Measurements from ENCODE around the gene VIM.

VIM gene

DNA sequence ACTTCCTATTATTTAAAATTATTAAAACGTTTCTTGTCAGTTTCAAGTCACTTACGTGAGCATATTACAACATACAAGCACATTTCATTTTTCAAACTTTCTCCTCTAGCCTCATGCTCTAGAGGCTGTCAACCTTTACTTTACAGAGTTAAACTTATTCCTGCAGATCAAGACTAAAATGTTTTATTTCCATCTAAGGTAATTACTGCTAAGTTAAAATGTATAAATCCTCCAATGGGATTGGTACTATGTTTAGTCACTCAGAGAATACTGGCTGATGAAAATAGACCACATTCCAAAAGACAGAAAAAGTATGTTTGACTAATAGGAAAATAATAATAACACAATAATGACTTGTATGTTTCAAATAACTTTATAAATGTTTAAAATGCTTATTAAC, 18.2 kb upstream of the VIM start:
- no peak for DNase-seq (ENCODE audit: low read depth, low spot score)

DNA sequence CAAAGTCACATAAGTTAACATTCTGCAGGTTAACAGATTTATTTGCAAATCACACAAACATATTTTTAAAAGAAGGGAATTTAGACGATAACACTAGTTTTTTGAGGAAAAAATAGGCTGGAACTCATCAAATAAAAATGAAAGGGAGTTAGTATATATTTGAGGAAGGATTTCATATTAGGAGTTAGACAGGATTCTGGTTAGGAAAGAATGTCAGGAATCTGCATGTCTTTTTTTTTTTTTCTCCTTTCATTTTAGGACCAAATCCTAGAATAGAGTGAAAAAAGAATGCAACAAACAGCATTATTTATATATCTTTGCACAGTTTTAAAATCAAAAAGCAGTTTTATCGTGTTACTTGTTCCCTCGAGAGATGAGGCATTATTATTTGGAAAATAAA, 17.7 kb upstream of the VIM start:
- no peak for DNase-seq (ENCODE audit: low read depth, low spot score)

DNA sequence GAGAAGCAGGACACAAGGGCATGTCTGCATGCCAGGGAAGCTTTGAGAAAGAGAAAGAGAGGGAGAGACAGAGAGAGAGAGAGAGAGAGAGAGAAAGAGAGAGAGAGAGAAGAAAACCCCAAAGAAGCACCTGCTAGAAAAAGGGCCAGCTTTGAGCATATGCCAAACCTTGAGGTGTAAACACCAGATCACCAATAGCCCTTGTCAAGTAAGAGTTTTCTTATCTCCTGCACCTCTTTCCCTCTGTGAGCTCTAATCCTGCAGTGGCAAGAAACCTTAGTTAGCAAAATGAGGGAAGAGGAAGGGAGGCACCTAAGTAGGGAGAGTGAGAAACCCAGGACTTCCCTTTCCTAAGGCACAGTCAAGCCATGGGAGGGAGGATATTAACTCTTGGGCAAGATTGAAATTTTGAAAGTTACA, 15.2 kb upstream of the VIM start:
- DNase-seq (ENCODE audit: low read depth, low spot score) = no peak

DNA sequence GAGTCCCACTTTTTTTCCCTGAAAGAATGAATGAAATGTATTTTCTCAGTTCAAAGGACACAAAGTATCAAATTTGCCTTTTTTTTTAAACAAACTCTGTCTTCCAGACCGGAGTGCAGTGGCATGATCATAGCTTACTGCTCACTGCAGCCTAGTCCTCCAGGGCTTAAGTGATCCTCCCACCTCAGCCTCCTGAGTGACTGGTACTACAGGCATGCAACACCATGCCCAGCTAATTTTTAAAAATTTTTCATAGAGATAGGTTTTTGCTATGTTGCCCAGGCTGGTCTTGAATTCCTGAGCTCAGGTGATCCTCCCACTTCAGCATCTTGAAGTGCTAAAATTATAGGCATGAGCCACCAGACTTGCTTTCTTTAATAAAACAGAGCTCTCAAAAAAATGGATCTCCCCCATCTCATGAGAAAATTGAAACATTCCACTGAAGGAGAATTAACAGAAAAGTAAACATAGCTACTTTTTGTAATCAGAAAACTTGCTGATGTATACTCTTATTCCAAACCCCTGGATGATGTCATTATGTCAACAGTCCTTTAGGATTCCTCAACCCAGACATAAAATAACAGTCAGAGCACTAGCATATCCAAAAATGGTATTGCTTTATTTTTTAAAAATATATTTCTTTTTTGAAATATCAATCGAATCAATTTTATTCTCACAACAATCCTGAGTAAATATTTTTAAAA, 14.2 kb upstream of the VIM start:
- DNase-seq (ENCODE audit: low read depth, low spot score) = no peak

DNA sequence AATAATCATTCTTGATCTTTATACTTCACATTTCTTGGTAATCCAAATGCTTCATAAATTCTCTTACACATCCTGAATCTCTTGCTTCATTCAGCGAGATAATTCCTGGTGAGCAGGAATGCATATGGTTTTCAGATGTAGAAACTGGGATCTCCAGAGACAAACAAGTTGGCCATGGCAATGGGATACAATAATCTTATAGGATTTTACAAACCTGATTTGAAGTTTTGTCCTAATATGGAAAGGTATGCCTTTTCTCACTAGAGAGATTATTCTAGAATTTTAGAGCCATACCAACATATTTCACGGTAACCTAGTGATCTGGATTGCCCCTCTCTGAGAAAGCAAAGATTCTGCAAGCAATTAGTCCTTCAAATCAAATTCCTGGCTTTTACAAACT, 13.5 kb upstream of the VIM start:
- DNase-seq (ENCODE audit: low read depth, low spot score) = no peak

DNA sequence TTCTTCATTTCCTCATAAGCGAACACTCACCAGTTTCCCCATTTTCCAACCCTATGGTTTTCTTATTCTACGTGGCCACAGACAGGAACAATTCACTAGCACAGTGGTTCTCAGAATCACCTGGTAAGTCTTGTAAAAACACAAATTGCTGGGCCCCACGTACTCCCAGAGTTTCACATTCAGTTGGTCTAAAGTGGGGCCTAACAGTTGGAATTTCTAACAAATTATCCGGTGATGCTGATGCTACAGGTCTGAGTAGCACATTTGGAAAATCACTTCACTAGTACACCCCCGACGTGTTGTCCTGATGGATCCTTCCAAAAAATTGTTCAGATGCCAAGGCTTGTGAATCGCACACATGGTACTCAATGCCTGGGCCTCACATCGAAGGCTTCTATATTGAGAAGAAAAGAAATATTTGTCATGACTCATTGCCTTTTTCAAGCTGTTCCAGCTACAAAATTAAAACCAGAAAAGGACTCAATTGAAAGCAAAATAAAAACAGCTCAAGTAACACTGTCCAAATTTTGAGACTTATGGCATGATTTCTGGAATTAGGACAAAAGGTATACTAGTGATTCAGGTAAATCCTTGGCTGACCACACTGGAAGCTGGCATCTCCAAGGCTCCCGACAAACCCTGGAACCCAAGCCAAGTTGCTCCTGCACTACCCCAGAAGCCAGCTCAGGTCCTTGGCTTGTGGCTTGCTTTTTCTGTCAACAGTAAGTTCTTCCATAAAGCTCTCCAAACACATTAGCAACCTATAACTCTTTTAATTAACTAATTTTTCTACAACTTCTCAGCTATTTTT, 12.9 kb upstream of the VIM start:
- DNase-seq (ENCODE audit: low read depth, low spot score) = peak; percentile 79

DNA sequence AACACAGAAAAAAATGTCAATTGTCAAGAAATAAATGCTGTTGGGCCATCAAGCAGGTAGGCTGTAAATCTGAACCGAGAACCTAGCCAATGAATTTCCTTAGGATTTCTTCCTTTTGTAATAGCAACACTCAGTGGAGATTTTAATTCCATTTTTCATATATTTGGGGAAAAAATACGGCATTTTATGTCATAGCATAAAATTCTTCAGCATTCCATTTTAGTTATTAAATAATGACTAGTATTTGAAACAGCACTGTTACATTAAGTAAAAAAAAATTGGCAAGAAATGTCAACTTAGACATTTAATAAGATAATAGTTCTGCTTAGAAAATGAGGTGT, 12.3 kb upstream of the VIM start:
- no peak for DNase-seq (ENCODE audit: low read depth, low spot score)

DNA sequence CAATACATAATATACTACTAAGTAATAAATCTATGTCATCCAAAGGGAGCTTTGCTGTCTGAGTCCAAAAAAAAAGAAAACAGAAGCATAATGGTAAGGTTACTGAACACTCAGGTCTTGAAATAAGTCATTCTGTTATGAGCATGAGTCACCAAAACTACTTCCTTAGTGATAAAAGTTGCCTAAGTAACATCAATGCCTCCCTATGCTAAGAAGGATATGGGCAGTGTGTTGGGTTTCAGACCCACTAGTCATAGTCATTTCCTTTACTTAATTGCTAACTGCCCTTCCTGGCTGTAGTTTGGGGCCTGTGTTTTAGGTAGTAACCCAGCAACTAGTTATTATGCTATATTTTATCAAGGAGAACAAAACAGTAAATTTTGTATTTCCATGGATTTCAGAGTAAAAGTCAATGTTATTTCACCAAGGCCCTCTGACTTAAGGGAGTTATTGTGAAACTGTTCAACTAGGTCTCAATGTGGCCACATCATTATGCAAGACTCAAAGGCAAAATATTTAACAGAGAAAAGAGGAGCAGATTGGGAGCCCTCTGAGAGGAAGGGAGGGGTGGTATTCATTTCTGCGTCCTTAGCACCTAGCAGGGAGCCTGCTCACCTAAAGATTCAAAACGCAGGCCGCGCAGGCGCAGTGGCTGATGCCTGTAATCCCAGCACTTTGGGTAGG, 11.7 kb upstream of the VIM start:
- DNase-seq (ENCODE audit: low read depth, low spot score) = no peak

DNA sequence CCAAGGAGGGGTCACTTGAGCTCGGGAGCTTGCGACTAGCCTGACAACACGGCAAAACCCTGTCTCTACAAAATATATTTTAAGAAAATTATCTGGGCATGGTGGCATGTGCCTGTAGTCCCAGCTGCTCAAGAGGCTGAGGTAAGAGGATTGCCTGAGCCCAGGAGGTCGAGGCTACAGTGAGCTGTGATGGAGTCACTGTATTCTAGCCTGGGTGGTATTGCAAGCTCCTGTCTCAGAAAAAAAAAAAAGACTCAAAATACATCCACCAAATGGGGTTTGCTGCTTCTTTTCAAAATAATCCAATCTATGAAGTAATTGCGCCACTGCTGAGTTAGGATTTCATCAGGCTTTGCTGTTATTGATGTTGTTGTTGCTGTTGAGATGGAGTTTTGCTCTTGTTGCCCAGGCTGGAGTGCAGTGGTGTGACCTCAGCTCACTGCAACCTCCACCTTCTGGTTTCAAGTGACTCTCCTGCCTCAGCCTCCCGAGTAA, 11.1 kb upstream of the VIM start:
- DNase-seq (ENCODE audit: low read depth, low spot score) = no peak

DNA sequence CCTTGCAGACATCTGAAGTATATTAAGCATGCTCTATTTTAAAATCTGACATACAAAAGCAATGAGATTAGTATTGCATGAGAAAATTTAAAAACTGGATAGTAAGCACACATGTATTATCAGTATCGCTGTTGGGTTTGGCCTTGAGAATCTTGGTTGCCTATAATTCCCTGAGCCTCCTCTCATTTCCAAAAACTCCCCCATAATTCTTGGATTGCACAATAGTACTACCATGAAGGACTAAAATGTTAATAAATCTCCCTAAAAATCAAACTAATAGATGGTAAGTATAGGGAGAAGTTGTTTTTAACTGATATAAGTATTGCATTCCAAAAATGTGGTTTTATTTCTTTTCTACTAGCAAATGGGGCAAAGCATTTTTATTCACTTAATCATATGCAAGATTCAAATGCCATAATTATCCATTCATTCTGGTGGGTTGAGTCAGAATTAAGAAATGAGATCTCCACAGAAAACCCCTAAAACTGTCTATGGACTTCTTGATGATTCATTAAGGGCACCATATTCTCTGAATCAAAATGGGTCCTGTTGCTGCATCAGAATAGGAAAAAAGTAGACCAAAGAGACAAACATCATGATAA, 10.3 kb upstream of the VIM start:
- DNase-seq (ENCODE audit: low read depth, low spot score) = no peak

DNA sequence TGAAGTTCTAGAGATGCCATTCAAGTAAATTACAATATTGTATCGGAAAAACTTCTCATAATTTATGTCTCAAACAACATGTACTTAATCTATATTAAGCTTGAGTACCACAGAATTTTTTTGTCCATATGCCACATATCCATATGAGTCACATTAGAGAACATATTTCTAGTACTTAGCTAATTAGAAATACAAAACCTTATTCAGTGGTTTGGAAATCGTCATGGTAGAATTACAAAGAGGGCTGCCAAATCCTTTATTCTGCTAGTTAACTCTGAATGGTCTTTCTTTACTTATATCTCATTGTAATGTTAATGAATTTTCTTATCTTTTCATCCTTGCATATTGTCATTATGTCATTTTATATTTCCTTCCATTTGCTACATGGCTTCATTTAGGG, 9.0 kb upstream of the VIM start:
- DNase-seq (ENCODE audit: low read depth, low spot score) = no peak

DNA sequence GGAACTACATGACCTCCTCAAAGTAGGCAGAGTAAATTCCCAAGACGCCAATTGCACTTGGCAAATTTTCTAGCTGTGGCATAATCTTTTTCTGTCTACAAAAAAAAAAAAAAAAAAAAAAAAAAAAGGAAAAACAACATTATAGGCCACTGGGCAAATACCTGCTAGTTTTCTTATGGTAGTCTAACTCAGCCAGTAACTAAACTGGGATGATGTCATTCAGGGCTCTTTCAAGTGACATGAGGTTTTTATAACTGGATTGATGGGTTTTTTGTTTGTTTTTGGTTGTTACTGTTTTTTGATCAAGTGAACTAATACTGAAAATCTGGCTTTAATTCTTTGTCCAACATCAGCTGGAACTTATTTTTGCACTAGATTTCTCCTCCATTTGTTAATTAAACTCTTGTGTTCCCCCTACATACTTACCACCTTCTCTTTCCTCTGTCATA, 7.4 kb upstream of the VIM start:
- DNase-seq (ENCODE audit: low read depth, low spot score) = no peak

DNA sequence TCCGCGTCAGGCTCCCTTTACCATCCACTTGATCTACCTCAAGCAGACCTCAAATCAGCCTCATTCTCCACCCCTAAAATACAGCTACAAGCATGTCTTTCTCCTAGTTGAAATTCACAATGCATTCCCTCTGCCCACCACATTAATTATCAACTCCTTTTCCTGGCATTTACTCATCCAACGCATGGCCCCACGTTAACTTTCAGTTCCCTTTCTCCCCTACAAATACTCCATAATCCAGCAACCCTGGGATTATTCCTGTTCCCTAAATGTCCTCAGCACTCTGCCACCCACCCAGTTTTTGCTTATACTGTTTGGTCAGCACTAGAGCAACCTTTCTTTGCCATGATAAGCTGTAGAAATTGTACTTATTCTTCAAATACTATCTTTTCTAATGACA, 5.7 kb upstream of the VIM start:
- no peak for DNase-seq (ENCODE audit: low read depth, low spot score)

DNA sequence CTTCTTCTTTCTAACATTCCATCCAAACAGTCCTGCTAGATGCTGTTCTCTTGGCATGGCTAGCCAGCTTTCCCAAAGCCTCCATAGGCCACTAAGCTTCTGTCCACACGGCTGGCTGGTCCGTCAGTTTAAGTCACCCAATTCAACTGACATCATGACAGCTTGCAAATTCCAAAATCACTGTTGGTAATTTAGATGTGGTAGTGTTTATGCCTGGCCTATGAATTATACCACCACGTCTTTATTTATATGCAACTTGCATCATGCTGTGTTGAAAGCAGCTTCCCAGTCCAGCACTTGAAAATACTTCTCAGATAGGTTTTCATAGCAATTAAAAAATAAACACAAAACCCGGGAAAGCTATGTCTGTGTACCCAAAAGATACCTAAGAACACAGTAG, 2.2 kb upstream of the VIM start:
- no peak for DNase-seq (ENCODE audit: low read depth, low spot score)

DNA sequence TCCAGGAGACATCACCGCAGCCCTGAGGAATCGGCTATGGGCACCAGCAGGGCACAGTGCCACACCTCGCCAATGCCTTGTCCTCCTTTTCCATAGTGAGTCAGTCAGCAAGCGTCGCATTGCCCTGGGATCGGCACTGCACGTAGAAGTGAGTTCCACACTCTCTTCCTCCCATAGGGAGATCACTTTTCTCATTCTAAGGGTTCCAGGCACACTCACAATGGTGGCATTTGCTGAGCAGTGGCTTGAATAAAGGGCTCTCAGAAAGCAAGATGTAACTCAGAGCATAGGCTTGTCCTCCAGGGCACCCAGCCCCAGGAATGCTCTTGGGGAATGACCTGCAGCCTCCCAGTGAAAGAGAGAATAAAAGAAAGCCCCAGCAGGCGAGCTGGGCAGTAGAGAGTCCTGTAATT, 1.1 kb upstream of the VIM start:
- no peak for DNase-seq (ENCODE audit: low read depth, low spot score)

DNA sequence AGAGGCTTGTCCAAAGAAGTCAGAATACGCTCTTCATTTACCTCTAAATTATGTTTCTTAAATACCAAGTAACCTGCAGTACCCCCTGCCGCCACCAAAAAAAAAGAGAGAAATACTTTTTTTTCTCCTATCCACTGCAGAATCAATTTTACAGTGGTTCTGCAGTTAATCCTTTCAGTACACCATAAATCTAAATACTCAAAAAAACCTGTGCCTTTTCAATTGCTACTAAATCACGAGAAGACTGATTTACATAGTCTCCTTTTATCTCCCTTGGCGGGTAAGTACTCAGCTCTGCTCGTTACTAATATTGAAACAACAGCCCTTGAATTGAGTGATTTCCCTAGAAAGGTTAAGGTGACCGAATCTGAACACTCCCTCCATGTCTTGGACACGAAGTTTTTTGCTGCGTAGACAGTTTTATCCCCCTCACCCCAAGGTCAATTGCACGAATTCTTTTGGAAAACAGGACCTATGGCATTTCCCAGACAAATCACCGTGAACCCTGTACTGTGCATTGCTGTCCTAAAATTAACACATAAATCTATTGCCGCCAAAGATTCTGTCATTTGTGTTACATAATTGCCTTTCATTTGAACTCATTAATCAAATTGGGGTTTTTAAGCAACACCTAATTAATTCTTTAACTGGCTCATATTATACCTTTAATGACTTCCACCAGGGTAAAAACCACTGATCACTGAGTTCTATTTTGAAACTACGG, 512 bp upstream of the VIM start:
- DNase-seq (ENCODE audit: low read depth, low spot score) = no peak

DNA sequence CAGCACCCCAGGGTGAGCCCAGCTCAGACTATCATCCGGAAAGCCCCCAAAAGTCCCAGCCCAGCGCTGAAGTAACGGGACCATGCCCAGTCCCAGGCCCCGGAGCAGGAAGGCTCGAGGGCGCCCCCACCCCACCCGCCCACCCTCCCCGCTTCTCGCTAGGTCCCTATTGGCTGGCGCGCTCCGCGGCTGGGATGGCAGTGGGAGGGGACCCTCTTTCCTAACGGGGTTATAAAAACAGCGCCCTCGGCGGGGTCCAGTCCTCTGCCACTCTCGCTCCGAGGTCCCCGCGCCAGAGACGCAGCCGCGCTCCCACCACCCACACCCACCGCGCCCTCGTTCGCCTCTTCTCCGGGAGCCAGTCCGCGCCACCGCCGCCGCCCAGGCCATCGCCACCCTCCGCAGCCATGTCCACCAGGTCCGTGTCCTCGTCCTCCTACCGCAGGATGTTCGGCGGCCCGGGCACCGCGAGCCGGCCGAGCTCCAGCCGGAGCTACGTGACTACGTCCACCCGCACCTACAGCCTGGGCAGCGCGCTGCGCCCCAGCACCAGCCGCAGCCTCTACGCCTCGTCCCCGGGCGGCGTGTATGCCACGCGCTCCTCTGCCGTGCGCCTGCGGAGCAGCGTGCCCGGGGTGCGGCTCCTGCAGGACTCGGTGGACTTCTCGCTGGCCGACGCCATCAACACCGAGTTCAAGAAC, 1.1 kb downstream of the VIM start:
- DNase-seq (ENCODE audit: low read depth, low spot score) = no peak

DNA sequence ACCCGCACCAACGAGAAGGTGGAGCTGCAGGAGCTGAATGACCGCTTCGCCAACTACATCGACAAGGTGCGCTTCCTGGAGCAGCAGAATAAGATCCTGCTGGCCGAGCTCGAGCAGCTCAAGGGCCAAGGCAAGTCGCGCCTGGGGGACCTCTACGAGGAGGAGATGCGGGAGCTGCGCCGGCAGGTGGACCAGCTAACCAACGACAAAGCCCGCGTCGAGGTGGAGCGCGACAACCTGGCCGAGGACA, 1.6 kb downstream of the VIM start:
- DNase-seq (ENCODE audit: low read depth, low spot score) = no peak

DNA sequence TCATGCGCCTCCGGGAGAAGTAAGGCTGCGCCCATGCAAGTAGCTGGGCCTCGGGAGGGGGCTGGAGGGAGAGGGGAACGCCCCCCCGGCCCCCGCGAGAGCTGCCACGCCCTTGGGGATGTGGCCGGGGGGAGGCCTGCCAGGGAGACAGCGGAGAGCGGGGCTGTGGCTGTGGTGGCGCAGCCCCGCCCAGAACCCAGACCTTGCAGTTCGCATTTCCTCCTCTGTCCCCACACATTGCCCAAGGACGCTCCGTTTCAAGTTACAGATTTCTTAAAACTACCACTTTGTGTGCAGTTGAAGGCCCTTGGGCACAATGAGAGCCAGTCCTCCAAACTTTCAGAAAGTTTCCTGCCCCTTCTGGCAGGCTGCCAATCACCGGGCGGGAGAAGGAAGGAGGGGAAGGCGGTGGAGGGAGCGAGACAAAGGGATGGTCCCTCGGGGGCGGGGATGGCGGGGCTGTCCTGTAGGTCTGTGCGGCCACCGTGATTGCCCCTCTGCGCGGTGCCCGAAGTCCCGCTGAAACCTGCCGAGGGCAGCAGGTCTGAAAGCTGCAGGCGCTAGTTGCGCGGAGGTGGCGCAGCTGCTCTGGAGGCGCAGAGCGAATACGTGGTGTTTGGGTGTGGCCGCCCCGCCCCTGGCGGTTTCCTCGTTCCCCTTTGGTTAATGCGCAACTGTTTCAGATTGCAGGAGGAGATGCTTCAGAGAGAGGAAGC, 2.1 kb downstream of the VIM start:
- DNase-seq (ENCODE audit: low read depth, low spot score) = peak; percentile 48

DNA sequence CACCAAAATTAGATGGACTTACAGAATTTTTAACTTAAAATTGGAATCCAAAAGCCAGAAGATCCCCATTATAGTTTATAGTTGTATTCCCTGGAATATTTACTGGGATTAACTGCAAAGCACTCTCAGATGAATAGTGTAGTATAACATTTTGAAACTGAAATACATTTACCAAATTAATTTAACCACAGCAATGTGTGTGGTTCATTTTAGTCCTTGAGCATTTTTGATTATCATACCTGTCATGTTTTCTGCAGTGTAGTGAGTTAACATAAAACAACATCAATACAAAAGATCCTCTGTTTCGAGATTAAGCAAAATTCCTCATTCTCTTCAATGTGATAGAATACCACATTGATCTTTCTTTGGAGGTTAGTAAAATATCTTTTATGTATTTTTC, 3.7 kb downstream of the VIM start:
- DNase-seq (ENCODE audit: low read depth, low spot score) = no peak

All from brain pericyte (primary cell).